Stomach smooth muscle (tissue), 2 donors: Measurements from ENCODE around the gene CCDC27.

Experiments used
- H3K27ac ChIP-seq: one replicate; pipeline ENCODE4 v1.7.0; 2013; ENCODE audit warnings: mild to moderate bottlenecking, low read length, inconsistent platforms
- H3K27me3 ChIP-seq, 2 donors: one replicate each; pipeline ENCODE4 v1.7.0; 2013; ENCODE audit warnings: low read length in 2 of 2; ENCODE audit not compliant: insufficient read depth in 2 of 2, control insufficient read depth in 1 of 2
- H3K36me3 ChIP-seq, 2 donors: one replicate each; pipeline ENCODE4 v1.7.0; 2013; ENCODE audit warnings: low read length in 2 of 2; ENCODE audit not compliant: control insufficient read depth in 2 of 2, insufficient read depth in 2 of 2
- H3K4me1 ChIP-seq: one replicate; pipeline ENCODE4 v1.7.0; 2013; ENCODE audit warnings: low read length; ENCODE audit not compliant: control insufficient read depth, insufficient read depth
- H3K4me3 ChIP-seq, 2 donors: one replicate each; pipeline ENCODE4 v1.7.0; 2013; ENCODE audit warnings: low read length in 2 of 2
- H3K9ac ChIP-seq, 2 donors: one replicate each; pipeline ENCODE4 v1.7.0; 2013; ENCODE audit warnings: low read length in 2 of 2, mild to moderate bottlenecking in 1 of 2
- H3K9me3 ChIP-seq, 2 donors: one replicate each; pipeline ENCODE4 v1.7.0; 2013; ENCODE audit warnings: low read length in 2 of 2; ENCODE audit not compliant: control insufficient read depth in 2 of 2
- donor health status: healthy.
- donor health status: Pancreatic carcinoma.

Gene CCDC27

DNA sequence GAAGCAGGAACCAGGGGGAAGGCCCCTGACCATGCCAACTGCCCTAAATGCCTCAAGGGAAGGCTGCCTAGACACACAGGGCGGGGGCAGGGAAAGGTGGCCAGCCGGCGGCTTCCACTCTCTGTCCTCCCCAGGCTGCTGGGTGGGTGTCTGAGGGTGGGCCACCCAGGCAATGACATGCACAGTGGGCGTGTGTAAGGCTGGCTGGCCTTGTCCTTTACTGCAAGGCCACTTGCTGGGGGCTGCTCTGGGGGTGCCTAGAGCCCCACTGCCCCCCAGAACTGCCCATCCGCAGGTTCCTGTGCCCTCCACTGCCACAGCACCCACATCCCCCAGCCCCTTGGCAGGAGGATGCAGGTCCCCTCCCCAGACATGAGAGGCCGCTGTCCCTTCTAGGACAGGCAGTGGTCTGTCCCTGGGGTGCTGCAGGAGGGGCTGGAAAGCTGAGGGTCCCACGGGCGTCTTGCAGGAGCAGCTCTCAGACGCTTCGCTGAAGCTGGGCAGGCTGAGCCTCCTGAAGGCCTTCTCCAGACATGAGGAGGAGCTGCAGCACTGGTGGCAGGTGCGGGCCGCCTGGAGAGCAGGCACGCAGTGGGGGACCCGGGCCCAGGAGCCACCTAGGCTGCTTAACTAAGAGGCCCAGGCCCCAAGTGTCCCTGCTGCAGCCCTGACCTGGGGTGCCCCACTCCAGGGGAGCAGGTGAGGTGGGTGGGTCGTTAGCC lies 10.1 kb downstream of the CCDC27 start:
- no peak overlapping the region for H3K27ac ChIP-seq
- no peaks in the 10 kb centered on the region for H3K36me3 ChIP-seq
- H3K27me3 ChIP-seq: peaks cover 9 to 15% of the 10 kb centered on the region in 2 donors
- H3K4me1 ChIP-seq: no peaks in the 10 kb centered on the region
- no peak overlapping the region for H3K9ac ChIP-seq
- no peaks in the 10 kb centered on the region for H3K9me3 ChIP-seq
- no peak overlapping the region for H3K4me3 ChIP-seq

DNA sequence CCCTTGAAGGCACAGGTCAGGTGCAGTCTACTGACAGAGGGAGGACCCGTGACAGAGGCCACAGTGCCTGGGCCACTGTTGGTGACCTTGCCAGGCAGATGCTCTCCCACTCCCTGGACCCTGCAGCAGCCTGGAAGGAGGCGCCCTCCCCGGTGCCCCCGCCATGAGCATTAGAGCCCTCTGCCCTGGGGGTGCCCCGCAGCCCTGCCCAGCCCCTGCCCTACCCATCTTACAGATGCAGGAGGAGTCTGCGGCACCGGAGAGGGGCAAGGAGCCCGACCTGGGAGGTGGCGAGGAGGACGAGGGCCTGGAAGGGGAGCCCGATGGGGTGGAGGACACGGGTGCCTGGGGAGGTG lies 10.6 kb downstream of the CCDC27 start:
- Histone ChIP-seq H3K9ac (no peak overlapping the region), H3K36me3 (no peaks in the 10 kb centered on the region), H3K4me3 (no peak overlapping the region), H3K27me3 (peaks cover 9 to 15% of the 10 kb centered on the region in 2 donors), H3K4me1 (no peaks in the 10 kb centered on the region), H3K27ac (no peak overlapping the region), H3K9me3 (no peaks in the 10 kb centered on the region)

DNA sequence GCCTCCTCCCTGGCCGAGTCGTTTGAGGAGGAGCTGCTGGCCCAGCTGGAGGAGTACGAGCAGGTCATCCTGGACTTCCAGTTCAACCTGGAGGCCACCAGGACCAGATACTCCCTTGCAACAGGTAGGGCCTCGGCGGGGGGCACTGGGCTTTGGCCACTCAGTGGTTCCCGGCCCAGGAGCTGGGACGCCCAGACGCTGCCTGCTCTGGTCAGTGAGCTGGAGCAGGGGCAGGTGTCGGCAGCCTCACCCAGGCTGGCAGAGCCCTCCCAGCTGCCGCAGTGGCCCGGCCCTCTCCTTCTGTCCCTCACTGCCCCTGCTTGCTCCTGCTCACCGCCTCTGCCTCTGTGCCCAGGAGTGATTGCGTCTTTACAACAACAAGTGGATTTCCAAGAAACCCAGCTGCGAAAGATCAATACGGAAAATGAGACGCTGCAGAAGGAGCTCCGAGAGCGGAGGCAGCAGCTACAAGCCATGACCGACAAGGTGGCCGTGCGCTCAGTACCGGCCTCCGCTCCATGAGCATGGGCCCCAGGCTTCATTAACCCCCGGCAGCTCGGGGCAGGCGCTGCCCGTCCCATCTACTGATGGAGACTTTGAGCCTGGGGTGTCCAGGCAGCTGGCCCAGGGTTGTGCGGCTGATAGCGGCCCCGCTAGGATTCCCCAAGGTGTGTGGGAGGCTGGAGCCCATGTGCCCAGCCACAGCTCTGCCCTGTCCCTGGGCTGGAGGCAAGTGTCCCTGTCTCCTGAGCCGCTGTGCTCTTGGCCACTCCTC lies 11.3 kb downstream of the CCDC27 start:
- Histone ChIP-seq H3K4me3 (no peak overlapping the region), H3K36me3 (no peaks in the 10 kb centered on the region), H3K27me3 (peaks cover 9 to 15% of the 10 kb centered on the region in 2 donors)

DNA sequence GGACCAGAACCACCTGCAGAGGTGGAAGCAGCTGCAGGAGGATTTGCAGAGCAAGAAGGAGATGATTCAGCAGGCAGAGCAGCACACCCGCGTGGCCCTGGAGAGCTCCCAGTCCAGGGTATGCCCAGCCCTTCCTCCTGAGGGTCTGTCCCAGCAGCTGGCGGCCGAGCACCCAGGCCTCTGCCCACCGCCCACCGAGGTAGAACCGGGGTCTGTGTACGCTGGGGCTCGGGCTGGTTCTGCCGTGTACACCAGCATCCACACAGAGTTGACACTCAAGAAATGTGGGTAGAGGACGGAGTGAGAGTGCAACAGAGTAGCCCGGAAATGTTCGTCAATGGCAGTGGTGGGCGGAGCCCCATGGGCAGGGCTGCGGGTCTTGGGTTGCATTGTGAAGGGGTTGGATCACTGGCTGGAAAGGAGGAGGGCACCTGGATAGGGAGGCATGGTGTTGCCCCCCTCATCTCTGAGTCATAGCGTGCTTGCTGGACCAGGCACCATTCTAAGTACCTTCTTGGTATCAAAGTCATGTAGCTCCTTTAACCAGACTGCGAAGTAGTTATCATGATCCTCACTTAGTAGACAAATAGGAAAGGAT lies 15.2 kb downstream of the CCDC27 start:
- Histone ChIP-seq H3K36me3 (no peaks in the 10 kb centered on the region), H3K27me3 (peaks cover 2 to 7% of the 10 kb centered on the region in 2 donors), H3K4me1 (peaks cover 16% of the 10 kb centered on the region), H3K9me3 (no peaks in the 10 kb centered on the region), H3K4me3 (no peak overlapping the region), H3K9ac (no peak overlapping the region), H3K27ac (no peak overlapping the region)

More for the DNA sequence above, 11.3 kb downstream of the CCDC27 start:
- Histone ChIP-seq H3K9me3 (no peaks in the 10 kb centered on the region), H3K4me1 (no peaks in the 10 kb centered on the region), H3K9ac (no peak overlapping the region), H3K27ac (no peak overlapping the region)

DNA sequence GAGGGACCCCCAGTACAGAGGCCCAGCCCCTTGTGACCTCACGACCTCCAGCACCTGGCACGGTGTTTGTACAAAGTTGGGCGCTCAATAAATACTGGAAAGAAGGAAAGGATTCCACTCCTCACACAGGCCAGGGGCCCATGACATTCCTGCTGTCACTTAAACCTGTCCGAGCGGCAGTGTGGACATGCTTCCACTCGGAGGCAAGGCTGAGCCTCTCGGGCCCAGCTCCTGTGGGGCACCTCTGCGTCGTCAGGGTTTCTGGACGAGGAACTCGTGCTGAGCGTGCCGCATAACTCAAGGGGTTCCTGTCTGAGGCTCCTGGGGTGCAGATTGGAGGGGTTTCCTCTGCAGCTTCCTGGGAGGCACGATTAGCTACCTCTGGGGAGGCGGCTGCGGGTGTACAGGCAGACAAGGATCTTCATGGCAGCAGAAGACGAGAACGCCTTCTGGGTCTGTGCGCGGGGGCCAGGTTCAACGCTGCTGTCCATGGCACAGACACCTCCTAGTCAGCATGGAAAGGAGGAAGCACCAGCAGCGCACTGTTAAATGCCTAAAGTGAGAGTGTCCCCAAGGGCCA lies 16.7 kb downstream of the CCDC27 start:
- peaks cover 0 to 2% of the 10 kb centered on the region in 2 donors for H3K27me3 ChIP-seq
- no peak overlapping the region for H3K27ac ChIP-seq
- H3K36me3 ChIP-seq: no peaks in the 10 kb centered on the region
- H3K9me3 ChIP-seq: no peaks in the 10 kb centered on the region
- no peak overlapping the region for H3K4me3 ChIP-seq
- H3K9ac ChIP-seq: no peak overlapping the region
- peaks cover 28% of the 10 kb centered on the region for H3K4me1 ChIP-seq

DNA sequence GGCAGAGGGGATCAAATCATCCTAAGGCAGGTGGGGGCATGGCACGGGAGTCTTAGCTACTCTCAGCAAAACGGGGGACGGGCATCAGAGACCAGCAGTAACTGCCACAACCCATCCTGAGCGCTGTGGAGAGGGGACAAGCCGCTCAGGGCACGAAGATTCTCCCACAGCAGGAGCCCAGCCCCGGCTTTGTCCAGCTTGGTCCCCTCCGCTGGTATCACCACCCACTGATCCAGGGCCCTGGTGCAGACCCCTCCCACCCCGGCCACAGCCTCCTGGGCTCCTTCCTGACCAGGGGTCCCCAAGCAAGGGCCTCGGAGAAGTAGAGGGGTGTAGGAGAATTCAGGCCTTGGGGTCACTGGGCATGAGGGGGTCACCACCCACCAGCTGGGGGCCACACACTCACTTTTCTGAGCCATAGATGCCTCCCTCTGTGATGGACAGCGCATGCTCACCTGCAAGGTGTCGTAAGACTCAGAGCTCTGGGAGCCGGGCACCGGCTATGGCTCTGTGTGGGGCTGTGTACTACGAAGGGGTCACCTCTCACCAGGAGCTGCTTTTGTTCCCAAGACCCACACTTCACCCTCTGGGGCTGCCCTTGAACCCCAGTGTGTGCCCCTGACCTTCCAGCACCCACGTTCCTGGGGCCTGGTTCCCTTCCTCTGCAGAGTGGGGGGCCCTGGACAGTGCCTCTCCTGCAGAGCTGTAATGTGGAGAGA lies 18.0 kb downstream of the CCDC27 start:
- Histone ChIP-seq H3K4me1 (peaks cover 30% of the 10 kb centered on the region), H3K27me3 (no peaks in the 10 kb centered on the region), H3K9ac (no peak overlapping the region), H3K36me3 (no peaks in the 10 kb centered on the region), H3K9me3 (no peaks in the 10 kb centered on the region), H3K27ac (no peak overlapping the region), H3K4me3 (no peak overlapping the region)

DNA sequence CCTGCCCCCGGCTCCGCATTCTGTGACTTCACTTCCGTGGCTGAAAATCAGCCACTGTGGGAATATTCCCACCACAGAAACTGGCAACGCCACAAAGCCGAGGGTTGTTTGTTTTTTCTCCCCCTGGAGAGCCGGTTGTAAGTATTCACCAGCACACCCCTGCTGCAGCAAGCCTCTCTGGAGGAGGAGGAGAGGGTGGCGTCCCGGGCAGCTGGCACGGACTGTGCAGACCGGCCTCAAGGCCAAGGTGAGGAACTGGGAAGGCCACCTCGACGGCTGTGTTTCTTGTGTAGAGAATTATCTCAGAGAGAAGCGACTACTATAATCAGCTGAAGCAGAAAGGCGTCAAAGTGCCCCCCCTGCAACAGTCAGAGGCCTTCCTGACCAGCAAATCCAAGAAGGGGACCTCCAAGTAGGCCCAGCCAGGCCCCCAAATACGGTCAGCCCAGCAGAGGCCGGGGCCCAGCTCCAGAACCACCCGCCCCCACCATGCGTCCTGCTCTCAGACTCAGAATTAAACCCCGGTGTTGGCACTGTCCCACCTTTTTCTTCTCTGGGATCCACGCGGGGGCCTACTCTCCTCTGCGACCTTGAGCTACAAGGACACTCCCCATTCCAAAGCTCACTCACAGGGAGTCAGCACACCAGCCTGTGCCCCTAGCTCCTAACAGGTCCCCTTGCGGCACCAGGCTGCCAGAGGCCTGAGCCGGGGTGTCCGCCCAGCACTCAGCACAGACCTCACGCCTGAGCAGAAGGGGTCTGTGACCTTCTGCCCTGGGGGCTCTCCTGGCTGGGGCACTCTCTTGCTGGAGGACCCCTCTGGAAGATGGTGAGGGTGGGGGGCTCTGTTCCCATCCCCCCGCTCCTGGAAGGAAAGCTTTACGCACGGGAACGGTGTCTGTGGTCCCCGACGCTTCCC lies 19.1 kb downstream of the CCDC27 start:
- Histone ChIP-seq H3K27me3 (no peaks in the 10 kb centered on the region), H3K27ac (no peak overlapping the region), H3K9ac (peak overlapping the region; percentile 58 to 60), H3K4me3 (peak overlapping the region; percentile 70 to 74), H3K36me3 (no peaks in the 10 kb centered on the region), H3K9me3 (no peaks in the 10 kb centered on the region), H3K4me1 (peaks cover 33% of the 10 kb centered on the region)

DNA sequence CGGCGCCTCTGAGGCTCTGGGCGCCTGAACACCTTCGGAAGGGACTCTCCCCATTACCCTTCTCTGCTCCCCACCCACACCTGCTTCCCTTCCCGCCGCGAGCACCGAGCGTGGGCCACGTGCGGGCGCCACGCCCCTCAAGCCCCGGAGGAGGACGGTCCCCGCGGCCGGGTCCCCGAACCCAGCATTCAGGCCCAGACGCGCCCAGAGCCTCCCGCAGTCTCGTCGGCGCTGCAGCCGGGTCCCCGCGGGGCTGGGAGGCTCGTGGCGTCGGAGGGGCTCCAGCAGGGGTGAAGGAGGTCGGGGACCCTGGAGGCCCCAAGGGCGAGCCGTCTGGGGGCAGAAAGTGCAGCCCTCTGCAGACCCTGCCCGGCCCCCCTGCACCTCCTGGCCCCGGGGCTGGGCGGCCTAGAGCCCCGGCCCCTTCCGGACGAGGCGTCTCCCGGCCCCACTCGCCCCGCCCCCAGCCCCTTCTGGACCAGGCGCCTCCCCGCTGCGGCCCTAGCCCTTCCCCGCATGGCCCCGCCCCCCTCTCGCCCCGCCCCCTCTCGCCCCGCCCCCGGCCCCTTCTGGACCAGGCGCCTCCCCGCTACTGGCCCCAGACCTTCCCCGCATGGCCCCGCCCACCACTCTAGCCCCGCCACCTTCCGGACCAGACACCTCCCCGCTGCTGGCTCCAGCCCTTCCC lies 19.9 kb downstream of the CCDC27 start:
- no peaks in the 10 kb centered on the region for H3K36me3 ChIP-seq
- no peaks in the 10 kb centered on the region for H3K9me3 ChIP-seq
- H3K4me3 ChIP-seq: peak overlapping the region; percentile 70 to 74
- H3K9ac ChIP-seq: peak overlapping the region; percentile 58 to 60
- H3K27ac ChIP-seq: no peak overlapping the region
- H3K27me3 ChIP-seq: no peaks in the 10 kb centered on the region
- peaks cover 33% of the 10 kb centered on the region for H3K4me1 ChIP-seq

DNA sequence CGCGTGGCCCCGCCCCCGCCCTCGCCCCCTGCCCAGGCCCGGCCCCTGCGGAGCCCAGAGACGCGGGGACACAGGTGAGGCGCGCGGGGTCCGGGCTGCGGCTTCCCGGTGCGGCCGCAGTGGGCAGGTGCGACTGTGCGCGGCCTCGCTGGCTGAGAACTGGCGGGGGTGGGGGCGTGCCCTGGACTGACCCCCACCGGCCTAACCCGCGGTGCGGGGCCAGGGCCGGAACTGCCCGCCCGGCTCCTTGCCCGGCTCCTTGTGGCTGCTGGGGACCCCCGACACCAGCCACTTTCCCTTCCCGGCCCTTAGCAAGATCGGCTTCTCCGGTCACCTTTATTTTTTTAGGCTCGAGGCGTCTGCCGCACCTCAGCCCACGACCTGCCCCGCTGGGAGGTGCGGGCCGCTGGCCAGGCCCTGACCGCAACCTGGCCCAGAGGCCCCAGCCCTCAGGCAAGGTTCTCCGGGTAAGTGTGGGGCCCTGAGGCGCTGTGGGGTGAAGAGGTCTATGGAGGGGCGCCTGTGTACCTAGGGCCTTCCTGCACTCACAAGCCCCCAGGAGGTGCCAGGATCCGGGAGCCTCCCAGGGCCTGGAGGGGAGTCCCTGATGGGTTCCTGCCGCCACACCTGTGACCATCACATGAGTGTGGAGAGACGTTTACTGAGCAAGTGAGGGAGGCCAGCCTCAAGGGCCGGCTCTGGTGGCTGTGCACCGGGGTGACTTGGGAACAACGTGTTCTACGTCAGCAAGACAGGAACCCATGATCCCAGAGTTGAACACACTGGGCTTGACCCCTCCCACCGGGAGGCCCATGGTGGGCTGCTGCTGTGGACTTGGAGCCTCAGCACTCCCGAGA lies 20.7 kb downstream of the CCDC27 start, which contains the start of gene SMIM1:
TSS of gene SMIM1 (plus strand) at position 35 of the 857 bp plus-strand sequence. CDS start 2,625 bp downstream, outside the sequence.
- Histone ChIP-seq H3K4me3 (peak within 1 kb of the TSS; percentile 70 to 74), H3K4me1 (peaks cover 33% of the 10 kb centered on the region), H3K27ac (peak within 1 kb of the TSS; percentile 58), H3K27me3 (no peaks in the 10 kb centered on the region), H3K9me3 (no peaks in the 10 kb centered on the region), H3K36me3 (no peaks in the 10 kb centered on the region), H3K9ac (peak within 1 kb of the TSS; percentile 58 to 60)
